Upper lobe of left lung (tissue), 4 donors: ENCODE measurements around the gene ADCY9.

Experiments used
- EP300 ChIP-seq, 4 donors: sonication (generic); formaldehyde crosslinking; IDR thresholded peaks; one replicate each; pipeline ENCODE4 v1.5.1; 2017; ENCODE audit warnings: antibody characterized with exemption in 4 of 4, control low read depth in 2 of 4
- POLR2A ChIP-seq, 4 donors: fragments of 450-650 bp; IDR thresholded peaks; one replicate each; pipeline ENCODE4 v1.5.1; 2016 to 2017; ENCODE audit warnings: antibody characterized with exemption in 4 of 4, mild to moderate bottlenecking in 2 of 4
- TF ChIP-seq, protein P1 (sequence below), 6 experiments: fragments of 450-650 bp in 4 of 6; fragments of 200-600 bp in 2 of 6; sonication (generic) in 2 of 6; IDR thresholded peaks; one replicate each; pipeline ENCODE4 v1.5.1; 2016 to 2019; ENCODE audit warnings: antibody characterized with exemption in 6 of 6

DNA sequence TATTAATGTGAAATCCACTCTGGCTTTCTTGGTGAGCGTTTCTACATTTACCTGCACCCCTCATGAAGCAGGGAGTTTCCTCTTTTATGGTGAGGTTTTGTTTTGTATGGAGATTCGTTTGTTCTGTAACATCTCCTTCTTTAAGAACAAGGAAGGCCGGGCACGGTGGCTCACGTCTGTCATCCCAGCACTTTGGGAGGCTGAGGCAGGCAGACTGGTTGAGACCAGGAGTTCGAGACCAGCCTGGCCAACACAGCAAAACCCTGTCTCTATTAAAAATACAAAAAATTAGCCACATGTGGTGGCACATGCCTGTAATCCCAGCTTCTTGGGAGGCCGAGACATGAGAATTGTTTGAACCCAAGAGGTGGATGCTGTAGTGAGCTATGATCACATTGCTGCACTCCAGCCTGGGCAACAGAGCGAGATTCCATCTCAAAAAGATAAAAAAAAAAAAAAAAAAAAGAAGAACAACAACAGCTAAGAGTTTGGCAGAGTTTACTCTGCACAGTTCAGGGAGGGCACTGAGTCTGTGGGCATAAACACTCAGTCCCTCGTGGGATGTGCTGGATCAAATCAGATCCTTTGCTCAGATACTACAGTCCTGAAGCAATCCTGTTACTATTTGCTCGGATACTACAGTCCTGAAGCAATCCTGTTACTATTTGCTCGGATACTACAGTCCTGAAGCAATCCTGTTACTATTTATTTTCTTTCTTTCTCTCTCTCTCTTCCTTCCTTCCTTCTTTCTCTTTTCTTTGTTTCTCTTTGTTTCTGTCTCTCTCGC lies 28.9 kb downstream of the ADCY9 start:
- TF ChIP-seq POLR2A (IDR thresholded peaks at IDR 0.05), result no peak
- TF ChIP-seq, protein P1, sequence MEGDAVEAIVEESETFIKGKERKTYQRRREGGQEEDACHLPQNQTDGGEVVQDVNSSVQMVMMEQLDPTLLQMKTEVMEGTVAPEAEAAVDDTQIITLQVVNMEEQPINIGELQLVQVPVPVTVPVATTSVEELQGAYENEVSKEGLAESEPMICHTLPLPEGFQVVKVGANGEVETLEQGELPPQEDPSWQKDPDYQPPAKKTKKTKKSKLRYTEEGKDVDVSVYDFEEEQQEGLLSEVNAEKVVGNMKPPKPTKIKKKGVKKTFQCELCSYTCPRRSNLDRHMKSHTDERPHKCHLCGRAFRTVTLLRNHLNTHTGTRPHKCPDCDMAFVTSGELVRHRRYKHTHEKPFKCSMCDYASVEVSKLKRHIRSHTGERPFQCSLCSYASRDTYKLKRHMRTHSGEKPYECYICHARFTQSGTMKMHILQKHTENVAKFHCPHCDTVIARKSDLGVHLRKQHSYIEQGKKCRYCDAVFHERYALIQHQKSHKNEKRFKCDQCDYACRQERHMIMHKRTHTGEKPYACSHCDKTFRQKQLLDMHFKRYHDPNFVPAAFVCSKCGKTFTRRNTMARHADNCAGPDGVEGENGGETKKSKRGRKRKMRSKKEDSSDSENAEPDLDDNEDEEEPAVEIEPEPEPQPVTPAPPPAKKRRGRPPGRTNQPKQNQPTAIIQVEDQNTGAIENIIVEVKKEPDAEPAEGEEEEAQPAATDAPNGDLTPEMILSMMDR (IDR thresholded peaks at IDR 0.05), result no peak
- no peak for TF ChIP-seq EP300 (IDR thresholded peaks at IDR 0.05)
